T-cell (primary cell): ENCODE measurements around the gene SYT13. TPM values are rescaled to one million over a fixed set of nuclear protein-coding genes. Genes with fewer than 3 reads are reported as not detected.
A peak's percentile ranks its signal among the peaks of the same experiment; 100 is the strongest.
"Not testable (repeated sequence)": the region's sequence is repeated elsewhere in the genome, so short reads cannot be mapped to it uniquely, and the experiment has no call there.

Source experiments
- ATAC-seq, 4 experiments: fragments of 200-7000 bp in 3 of 4; fragments of 150-1000 bp in 1 of 4; cut with Tn5 transposase; replicated peaks in 1 of 4; 1 replicate in 3 of 4; 2 replicates in 1 of 4; pipeline ENCODE4 v1.10.0; 2021; ENCODE audit warnings: moderate library complexity in 3 of 4, mild to moderate bottlenecking in 2 of 4, moderate number of reproducible peaks in 1 of 4
- CTCF ChIA-PET, 2 donors: fragments of 300-600 bp; sonication (Branson Sonifier 250); formaldehyde crosslinking; loops; one replicate each; lab custom pipeline; 2022; ENCODE audit warnings: antibody characterized with exemption in 2 of 2; lab: Charles Lee
- POLR2A ChIA-PET, 2 donors: fragments of 300-600 bp; sonication (Branson Sonifier 250); formaldehyde crosslinking; loops; one replicate each; lab custom pipeline; 2022; ENCODE audit warnings: antibody characterized with exemption in 2 of 2; lab: Charles Lee
- DNase-seq, 35 experiments: peaks; one replicate each; pipeline versions ENCODE4 v3.0.0 to v3.0.0-alpha.2; 2013 to 2023
- H3K27ac ChIP-seq: one replicate; pipeline ENCODE4 v1.5.1; 2013; ENCODE audit warnings: low read length
- H3K27me3 ChIP-seq, 2 experiments: replicated peaks in 1 of 2; 1 replicate in 1 of 2; 2 replicates in 1 of 2; pipeline versions ENCODE4 v1.6.1 to v1.7.0; 2013; ENCODE audit warnings: low read length in 1 of 2, mixed read lengths in 1 of 2; ENCODE audit not compliant: control insufficient read depth in 2 of 2, insufficient read depth in 2 of 2; ENCODE audit errors: extremely low read depth in 1 of 2
- H3K36me3 ChIP-seq, 2 donors: 1 replicate in 1 of 2; 2 replicates in 1 of 2; pipeline versions ENCODE4 v1.6.1 to v1.7.0; 2013; ENCODE audit warnings: low read length in 1 of 2; ENCODE audit not compliant: control insufficient read depth in 2 of 2, insufficient read depth in 1 of 2; ENCODE audit errors: extremely low read depth in 1 of 2
- H3K4me1 ChIP-seq, 2 experiments: 1 replicate in 1 of 2; 2 replicates in 1 of 2; pipeline versions ENCODE4 v1.6.1 to v1.7.0; 2013; ENCODE audit warnings: low read length in 2 of 2, mixed read lengths in 1 of 2; ENCODE audit not compliant: insufficient read depth in 2 of 2, control insufficient read depth in 1 of 2; ENCODE audit errors: extremely low read depth in 1 of 2
- H3K4me3 ChIP-seq, 2 donors: 1 replicate in 1 of 2; 2 replicates in 1 of 2; pipeline versions ENCODE4 v1.5.1 to v1.7.0; 2013; ENCODE audit warnings: mild to moderate bottlenecking in 2 of 2, low read length in 1 of 2, moderate library complexity in 1 of 2; ENCODE audit not compliant: control insufficient read depth in 1 of 2; ENCODE audit errors: extremely low read depth in 1 of 2
- H3K9me3 ChIP-seq: 2 replicates; pipeline ENCODE4 v1.7.0; 2013
- H3K27ac Mint-ChIP-seq, 2 donors: one replicate each; pipeline ENCODE4 v1.8.0; 2020 to 2021; ENCODE audit warnings: mild to moderate bottlenecking in 2 of 2, mixed read lengths in 2 of 2
- H3K27me3 Mint-ChIP-seq, 2 donors: one replicate each; pipeline ENCODE4 v1.8.0; 2021 to 2022; ENCODE audit warnings: mixed read lengths in 2 of 2
- H3K36me3 Mint-ChIP-seq: one replicate; pipeline ENCODE4 v1.8.0; 2021; ENCODE audit warnings: mixed read lengths
- H3K4me1 Mint-ChIP-seq, 3 donors: one replicate each; pipeline ENCODE4 v1.8.0; 2020 to 2022; ENCODE audit warnings: mixed read lengths in 3 of 3, mild to moderate bottlenecking in 1 of 3
- H3K4me3 Mint-ChIP-seq, 3 donors: one replicate each; pipeline ENCODE4 v1.8.0; 2020 to 2022; ENCODE audit warnings: mild to moderate bottlenecking in 3 of 3, mixed read lengths in 3 of 3, moderate library complexity in 3 of 3
- H3K9me3 Mint-ChIP-seq, 3 donors: one replicate each; pipeline ENCODE4 v1.8.0; 2020 to 2022; ENCODE audit warnings: mixed read lengths in 3 of 3
- WGBS: methylation state at CpG from one replicate; pipeline ENCODE4 v1.1.5; 2013; ENCODE audit warnings: missing lambda C conversion rate; ENCODE audit not compliant: insufficient coverage; 5-methylcytosine and 5-hydroxymethylcytosine counted together
- total RNA-seq, 35 experiments: library from RNA in 6 of 35; stranded (reverse) in 6 of 35; fragments of 120-200 nt in 1 of 35; gene quantifications; one replicate each; pipeline versions ENCODE4 v1.2.1 to v1.2.4 and lab custom pipeline; 2013 to 2026

SYT13 gene
- total RNA-seq, 5 donors from 2014 or later (not counting 1 experiment from before 2014, with no cell fraction given): 0.03 to 0.20 (median 0.18) TPM; not detected in 2

GRCh38 chr11:45293566-45294192 lies 7.5 kb upstream of the SYT13 start:
- H3K4me3 ChIP-seq, H3K9me3 ChIP-seq, H3K36me3 ChIP-seq, H3K27ac Mint-ChIP-seq, H3K4me3 Mint-ChIP-seq, H3K9me3 Mint-ChIP-seq, H3K27ac ChIP-seq, H3K36me3 Mint-ChIP-seq, H3K4me1 ChIP-seq, H3K4me1 Mint-ChIP-seq, POLR2A ChIA-PET: not testable (repeated sequence)
- DNase-seq (peak in 34 of 35 experiments; percentile 14 to 81 (median 51)), ATAC-seq (peak; percentile 69 to 84 (median 78))
- peaks cover 0 to 27% of the 10 kb centered on the region in 2 experiments for H3K27me3 ChIP-seq
- 100% methylated on average over 2 of the region's 11 CpGs for WGBS
- CTCF ChIA-PET: interaction anchor here in 1 of 2 donors (0.6 to 0.9 kb wide), 2 partner anchors 183 to 186 kb away, joined by 3 read pairs; no protein-coding TSS in a partner anchor
- peaks cover 40 to 48% of the 10 kb centered on the region in 2 donors for H3K27me3 Mint-ChIP-seq

DNA sequence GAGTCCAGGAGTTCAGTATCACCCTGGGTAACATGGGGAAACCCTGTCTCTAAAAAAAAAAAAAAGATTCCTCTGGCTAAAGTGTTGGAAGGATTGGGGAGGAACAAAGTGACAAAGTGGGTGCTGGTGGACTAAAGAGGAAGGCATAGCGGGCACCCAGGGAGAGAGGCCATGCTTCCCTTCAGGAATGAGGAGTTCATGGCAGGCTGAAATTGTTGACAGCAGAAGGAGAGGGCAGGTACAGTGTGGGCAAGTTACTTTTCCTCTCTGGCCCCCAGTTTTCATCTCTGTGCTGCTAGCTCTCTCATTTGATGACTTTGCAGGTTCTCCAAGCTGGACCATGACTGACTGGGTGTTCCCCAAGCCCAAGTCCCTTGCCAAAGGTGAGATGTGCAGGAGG lies 4.4 kb upstream of the SYT13 start:
- H3K27ac Mint-ChIP-seq: no peak overlapping the region
- Histone ChIP-seq H3K4me1 (peaks cover 0 to 3% of the 10 kb centered on the region in 2 experiments), H3K27me3 (peaks cover 5 to 48% of the 10 kb centered on the region in 2 experiments), H3K27ac (no peak overlapping the region), H3K9me3 (no peaks in the 10 kb centered on the region), H3K36me3 (no peaks in the 10 kb centered on the region), H3K4me3 (no peak overlapping the region)
- no peak overlapping the region for H3K4me3 Mint-ChIP-seq
- ChIA-PET POLR2A (no interaction called here), CTCF (no interaction called here)
- H3K36me3 Mint-ChIP-seq: no peaks in the 10 kb centered on the region
- ATAC-seq: no peak
- peaks cover 62 to 70% of the 10 kb centered on the region in 2 donors for H3K27me3 Mint-ChIP-seq
- 50% methylated on average over 1 of the region's 1 CpG for WGBS
- no peaks in the 10 kb centered on the region for H3K9me3 Mint-ChIP-seq
- H3K4me1 Mint-ChIP-seq: peaks cover 0 to 1% (median 0%) of the 10 kb centered on the region in 3 donors
- DNase-seq: no peak

DNA sequence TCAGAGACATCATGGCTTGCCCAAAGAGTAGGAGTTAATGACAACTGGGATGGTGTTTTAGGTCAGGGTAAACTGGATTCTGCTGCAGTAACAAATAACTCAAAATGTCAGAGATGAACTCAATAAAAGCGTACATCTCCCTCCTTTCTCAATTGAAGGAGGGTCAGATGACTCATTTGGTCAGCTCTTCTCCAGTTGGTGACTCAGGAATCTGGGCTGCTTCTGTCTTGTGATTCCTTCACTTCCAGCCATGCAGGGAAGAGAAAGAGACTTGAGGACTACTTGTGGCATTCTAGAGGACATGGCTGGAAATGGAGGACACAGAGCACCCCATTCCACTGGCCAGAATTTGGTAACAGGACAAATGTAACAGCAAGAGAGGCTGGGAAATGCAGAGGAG lies 3.2 kb upstream of the SYT13 start:
- Mint-ChIP-seq H3K4me1 (peaks cover 0 to 5% (median 2%) of the 10 kb centered on the region in 3 donors), H3K27me3 (peaks cover 69 to 77% of the 10 kb centered on the region in 2 donors), H3K27ac (no peak overlapping the region), H3K9me3 (no peaks in the 10 kb centered on the region), H3K4me3 (no peak overlapping the region), H3K36me3 (no peaks in the 10 kb centered on the region)
- Histone ChIP-seq H3K36me3 (no peaks in the 10 kb centered on the region), H3K27ac (no peak overlapping the region), H3K9me3 (no peaks in the 10 kb centered on the region), H3K4me1 (peaks cover 0 to 3% of the 10 kb centered on the region in 2 experiments), H3K27me3 (peaks cover 5 to 53% of the 10 kb centered on the region in 2 experiments), H3K4me3 (no peak overlapping the region)
- DNase-seq: no peak
- ChIA-PET CTCF (no interaction called here), POLR2A (no interaction called here)
- ATAC-seq: no peak
- WGBS: no CpG with 5 or more reads among the region's 1 CpG

DNA sequence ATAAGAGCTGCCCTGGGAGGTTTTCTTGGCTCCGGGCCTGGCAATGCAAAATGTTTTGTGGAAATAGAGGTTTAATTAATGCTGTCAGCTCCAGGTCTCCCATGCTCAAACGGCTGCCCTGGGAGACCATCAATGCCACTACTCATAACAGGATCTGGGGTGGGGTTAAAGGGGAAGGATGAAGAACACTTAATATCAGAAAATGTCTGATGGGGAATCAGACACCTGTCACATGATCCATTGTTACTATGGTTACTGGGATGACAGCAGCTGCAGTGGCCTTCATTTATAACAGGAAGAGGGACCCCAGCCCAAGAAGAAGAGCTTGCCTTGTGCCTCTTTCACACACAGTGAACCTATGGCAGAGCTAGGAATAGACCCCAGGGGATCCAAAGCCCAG lies 2.2 kb upstream of the SYT13 start:
- ATAC-seq (no peak), DNase-seq (no peak)
- Histone ChIP-seq H3K4me1 (peaks cover 0 to 3% of the 10 kb centered on the region in 2 experiments), H3K27ac (no peak overlapping the region), H3K27me3 (peaks cover 5 to 45% of the 10 kb centered on the region in 2 experiments), H3K4me3 (no peak overlapping the region), H3K9me3 (no peaks in the 10 kb centered on the region), H3K36me3 (no peaks in the 10 kb centered on the region)
- no peak overlapping the region for H3K27ac Mint-ChIP-seq
- H3K4me1 Mint-ChIP-seq: peaks cover 0 to 5% (median 2%) of the 10 kb centered on the region in 3 donors
- CTCF ChIA-PET: interaction anchor here (1.0 to 1.5 kb wide), 2 partner anchors 173 kb away, joined by 3 read pairs; no protein-coding TSS in a partner anchor
- WGBS: no CpG with 5 or more reads among the region's 2 CpGs
- peaks cover 74 to 78% of the 10 kb centered on the region in 2 donors for H3K27me3 Mint-ChIP-seq
- POLR2A ChIA-PET: interaction anchor here in 1 of 2 donors (0.7 kb wide), 1 partner anchor 22 kb away, joined by 5 read pairs; no protein-coding TSS in a partner anchor
- no peaks in the 10 kb centered on the region for H3K36me3 Mint-ChIP-seq
- H3K9me3 Mint-ChIP-seq: no peaks in the 10 kb centered on the region
- no peak overlapping the region for H3K4me3 Mint-ChIP-seq

DNA sequence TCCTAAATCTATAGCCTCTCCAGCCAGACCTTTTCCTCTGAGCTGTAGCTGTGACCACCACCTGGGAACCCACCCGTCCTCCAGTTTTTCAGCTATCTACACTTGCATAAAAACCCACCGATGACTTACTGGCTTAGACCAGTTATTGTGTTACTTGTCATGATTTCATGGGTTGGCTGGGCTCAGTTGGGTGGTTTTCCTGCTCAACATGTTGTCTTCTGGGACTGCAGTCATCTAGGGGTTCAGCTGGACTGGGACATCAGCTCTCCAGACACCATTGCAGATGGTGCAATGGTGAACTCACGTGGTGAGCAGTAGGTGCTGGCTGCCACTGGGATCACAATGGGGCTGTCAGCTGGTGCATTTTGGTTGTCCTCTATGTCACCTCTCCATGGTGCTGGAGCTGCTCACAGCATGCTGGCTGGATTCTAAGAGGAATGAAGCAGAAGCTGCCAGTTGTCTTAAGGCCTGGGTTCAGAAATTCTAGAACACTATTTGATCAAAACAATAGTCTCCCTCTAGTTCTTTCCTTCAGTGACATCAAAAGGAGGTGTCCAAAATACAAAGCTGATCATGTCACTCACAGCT lies 1.3 kb upstream of the SYT13 start:
- Mint-ChIP-seq H3K27me3 (peaks cover 70 to 73% of the 10 kb centered on the region in 2 donors), H3K36me3 (no peaks in the 10 kb centered on the region), H3K4me1 (peaks cover 0 to 5% (median 2%) of the 10 kb centered on the region in 3 donors), H3K4me3 (no peak overlapping the region), H3K9me3 (no peaks in the 10 kb centered on the region), H3K27ac (no peak overlapping the region)
- Histone ChIP-seq H3K36me3 (no peaks in the 10 kb centered on the region), H3K4me3 (no peak overlapping the region), H3K27me3 (peaks cover 5 to 45% of the 10 kb centered on the region in 2 experiments), H3K9me3 (no peaks in the 10 kb centered on the region), H3K4me1 (peaks cover 0 to 3% of the 10 kb centered on the region in 2 experiments), H3K27ac (no peak overlapping the region)
- POLR2A ChIA-PET: interaction anchor here in 1 of 2 donors (0.7 kb wide), 1 partner anchor 23 kb away, joined by 5 read pairs; no protein-coding TSS in a partner anchor
- ATAC-seq (no peak), DNase-seq (no peak)
- no CpG with 5 or more reads among the region's 3 CpGs for WGBS
- CTCF ChIA-PET: interaction anchor here (0.6 to 1.5 kb wide), 3 partner anchors 172 to 483 kb away, joined by 3 to 4 read pairs (median 3); no protein-coding TSS in a partner anchor

GRCh38 chr11:45285250-45285828 lies 802 bp downstream of the SYT13 start:
- POLR2A ChIA-PET: no interaction called here
- no peaks in the 10 kb centered on the region for H3K9me3 ChIP-seq
- peaks cover 0 to 3% of the 10 kb centered on the region in 2 experiments for H3K4me1 ChIP-seq
- ATAC-seq (no peak), DNase-seq (no peak)
- peaks cover 5 to 42% of the 10 kb centered on the region in 2 experiments for H3K27me3 ChIP-seq
- WGBS: 29% methylated on average over 13 of the region's 13 CpGs
- H3K36me3 ChIP-seq: no peaks in the 10 kb centered on the region
- H3K27ac ChIP-seq: no peak overlapping the region
- Mint-ChIP-seq H3K4me3 (peak overlapping the region in 1 of 3 donors; percentile 12), H3K36me3 (no peaks in the 10 kb centered on the region), H3K4me1 (peaks cover 2 to 5% (median 2%) of the 10 kb centered on the region in 3 donors), H3K27me3 (peaks cover 57 to 63% of the 10 kb centered on the region in 2 donors), H3K9me3 (no peaks in the 10 kb centered on the region), H3K27ac (no peak overlapping the region)
- CTCF ChIA-PET: interaction anchor here in 1 of 2 donors (0.7 kb wide), 1 partner anchor 18 kb away, joined by 4 read pairs; no protein-coding TSS in a partner anchor
- no peak overlapping the region for H3K4me3 ChIP-seq
